GM21717 (cell line): ENCODE measurements around the gene SLC27A6.
"Not testable (repeated sequence)": the region's sequence is repeated elsewhere in the genome, so short reads cannot be mapped to it uniquely, and the experiment has no call there.

Experiments used
- ATAC-seq: cut with Tn5 transposase; IDR thresholded peaks from one replicate; pipeline ENCODE4 v1.9.1; 2021; ENCODE audit warnings: mild to moderate bottlenecking, moderate library complexity; ENCODE audit not compliant: unreplicated experiment

Gene SLC27A6, protein sequence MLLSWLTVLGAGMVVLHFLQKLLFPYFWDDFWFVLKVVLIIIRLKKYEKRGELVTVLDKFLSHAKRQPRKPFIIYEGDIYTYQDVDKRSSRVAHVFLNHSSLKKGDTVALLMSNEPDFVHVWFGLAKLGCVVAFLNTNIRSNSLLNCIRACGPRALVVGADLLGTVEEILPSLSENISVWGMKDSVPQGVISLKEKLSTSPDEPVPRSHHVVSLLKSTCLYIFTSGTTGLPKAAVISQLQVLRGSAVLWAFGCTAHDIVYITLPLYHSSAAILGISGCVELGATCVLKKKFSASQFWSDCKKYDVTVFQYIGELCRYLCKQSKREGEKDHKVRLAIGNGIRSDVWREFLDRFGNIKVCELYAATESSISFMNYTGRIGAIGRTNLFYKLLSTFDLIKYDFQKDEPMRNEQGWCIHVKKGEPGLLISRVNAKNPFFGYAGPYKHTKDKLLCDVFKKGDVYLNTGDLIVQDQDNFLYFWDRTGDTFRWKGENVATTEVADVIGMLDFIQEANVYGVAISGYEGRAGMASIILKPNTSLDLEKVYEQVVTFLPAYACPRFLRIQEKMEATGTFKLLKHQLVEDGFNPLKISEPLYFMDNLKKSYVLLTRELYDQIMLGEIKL

DNA sequence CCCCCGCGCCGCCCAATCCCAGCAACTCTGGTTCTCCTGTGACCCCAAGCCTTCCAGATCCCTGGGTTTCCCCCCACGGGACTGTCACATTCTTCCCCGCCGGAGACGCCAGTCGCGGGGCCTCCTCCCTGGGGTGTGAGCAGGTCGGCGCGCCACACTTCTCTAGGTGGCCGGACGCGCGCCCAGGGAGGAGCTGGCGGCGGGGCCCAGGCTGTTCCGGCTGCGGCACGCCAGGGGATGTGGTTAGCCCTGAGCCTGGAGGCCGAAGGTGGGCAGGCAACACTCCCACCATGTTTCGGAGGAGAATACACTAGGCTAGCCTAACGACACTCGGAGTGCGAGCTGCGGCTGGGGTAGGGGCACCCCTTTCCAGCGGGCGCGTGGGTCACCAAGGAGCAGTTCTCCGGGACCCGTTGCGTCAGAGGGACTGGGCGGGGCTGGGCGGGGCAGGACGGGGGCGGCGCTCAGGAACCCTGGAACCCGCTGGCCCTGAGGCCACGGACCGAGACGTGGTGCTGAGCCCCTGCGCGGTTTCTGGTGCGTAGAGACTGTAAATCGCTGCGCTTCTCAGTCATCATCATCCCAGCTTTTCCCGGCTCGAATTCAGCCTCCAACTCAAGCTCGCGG is at the start of gene SLC27A6:
SLC27A6 (plus strand) TSS at position 478 of the 627 bp plus-strand sequence. CDS start 650 bp downstream, outside the sequence.
- ATAC-seq = no peak

DNA sequence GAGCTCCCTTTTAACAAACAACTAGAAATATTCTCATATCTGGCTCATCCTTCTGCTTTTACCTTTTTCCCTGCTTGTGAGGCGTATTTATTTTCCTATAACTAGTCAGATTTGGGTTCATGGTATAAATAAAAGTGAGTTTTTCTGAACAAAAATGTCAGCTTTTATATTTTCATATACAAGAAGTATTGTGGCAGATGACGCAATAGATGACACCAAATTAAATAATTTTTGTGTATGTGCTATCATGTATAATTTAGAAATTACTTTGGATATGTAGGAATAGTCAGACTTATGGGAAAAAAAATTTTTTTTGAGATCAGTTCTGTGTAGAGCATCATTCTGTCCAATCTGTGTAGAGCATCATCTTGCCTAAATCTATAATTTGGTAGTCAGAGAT is 45.7 kb upstream of the SLC27A6 start:
- ATAC-seq = no peak

DNA sequence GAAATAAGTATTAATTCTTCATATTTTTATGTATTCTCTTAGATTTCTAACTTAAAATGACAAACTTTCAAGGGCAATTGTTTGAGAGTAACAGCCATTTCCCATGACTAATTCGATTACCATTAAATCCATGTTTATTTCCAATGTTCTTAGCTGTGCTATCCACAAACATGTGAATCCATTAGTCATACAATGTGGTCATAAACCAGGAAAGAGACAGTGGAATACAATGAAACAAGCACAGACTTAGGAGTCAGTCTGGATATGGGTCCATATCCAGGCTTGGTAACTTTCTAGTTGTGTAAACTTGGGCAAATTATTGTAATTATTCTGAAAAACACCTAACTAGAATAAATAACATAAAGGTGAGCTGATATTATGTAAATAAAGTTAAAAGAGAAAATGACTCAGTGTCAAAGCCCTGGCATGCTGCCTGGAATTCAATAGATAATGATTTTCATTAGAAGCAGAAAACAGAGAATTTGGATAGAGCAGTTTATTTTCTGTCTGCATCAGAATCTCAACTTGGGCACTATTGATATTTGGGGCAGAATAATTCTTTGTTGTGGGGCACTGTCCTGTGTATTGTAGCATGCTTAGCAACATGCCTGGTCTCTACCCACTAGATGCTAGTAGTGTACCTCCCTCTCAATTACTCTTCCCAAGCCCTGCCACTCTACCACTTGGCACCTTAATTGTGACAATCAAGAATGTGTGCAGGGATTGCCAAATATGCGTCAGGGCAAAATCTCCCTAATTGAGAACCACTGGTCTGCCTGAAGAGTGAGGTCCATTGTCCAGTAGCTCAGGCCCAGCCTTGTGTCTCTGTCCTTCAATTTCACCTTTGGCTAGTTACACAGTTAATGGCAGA is 44.7 kb upstream of the SLC27A6 start:
- no peak for ATAC-seq

DNA sequence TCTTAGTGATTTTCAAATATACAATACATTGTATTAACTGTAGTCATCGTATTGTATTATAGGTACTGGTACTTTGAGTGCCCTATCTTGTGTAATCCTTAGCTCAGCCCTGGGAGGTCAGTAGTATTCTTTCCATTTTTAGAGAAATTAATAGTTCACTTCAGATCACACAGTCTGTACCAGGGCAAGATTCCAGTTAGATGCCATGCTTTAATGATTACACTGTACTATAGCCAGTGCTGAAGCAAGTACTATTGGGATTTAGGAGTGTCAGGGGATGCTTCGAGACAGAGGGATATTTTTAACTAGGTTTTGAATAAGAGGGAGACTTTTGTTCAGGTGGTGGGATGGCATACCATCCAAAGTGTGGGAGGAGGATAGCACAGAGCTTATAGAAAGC is 41.0 kb upstream of the SLC27A6 start:
- ATAC-seq = no peak

DNA sequence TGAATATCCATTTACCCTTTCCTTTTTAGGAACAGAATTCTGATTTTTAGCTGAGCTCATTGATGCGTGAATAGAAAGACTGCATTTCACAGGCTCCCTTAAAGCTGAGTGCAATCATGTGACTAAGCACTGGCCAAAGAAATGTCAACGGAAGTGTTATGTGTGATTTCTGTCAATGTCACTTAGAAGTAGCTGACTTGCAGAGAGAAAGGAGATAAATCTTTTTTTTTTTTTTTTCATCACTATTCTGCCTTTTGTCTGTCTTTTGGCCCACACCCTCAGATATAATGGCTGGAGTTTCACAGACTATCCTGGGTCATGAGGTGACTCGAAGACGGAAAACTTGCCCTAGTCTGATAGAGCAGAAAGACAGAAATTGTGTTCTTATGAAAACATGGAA is 39.3 kb upstream of the SLC27A6 start:
- no peak for ATAC-seq

DNA sequence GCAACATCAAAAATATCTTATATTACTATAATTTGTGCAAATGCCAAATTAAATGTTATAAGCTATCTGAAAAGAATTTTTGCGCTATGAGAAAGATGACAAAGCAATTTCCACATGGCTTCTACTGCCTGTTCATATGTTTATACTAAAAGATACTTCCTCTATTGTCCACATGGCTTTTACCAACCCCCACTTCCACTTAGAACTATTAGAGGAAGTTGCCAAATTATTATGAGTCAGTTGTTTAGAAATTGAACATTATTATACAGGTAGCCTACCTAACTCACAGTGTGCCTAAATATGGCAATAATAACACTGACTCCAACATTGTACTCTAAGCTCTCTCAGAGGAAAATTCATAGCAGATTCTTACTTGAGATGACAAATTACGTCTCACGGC is 37.6 kb upstream of the SLC27A6 start:
- ATAC-seq = no peak

DNA sequence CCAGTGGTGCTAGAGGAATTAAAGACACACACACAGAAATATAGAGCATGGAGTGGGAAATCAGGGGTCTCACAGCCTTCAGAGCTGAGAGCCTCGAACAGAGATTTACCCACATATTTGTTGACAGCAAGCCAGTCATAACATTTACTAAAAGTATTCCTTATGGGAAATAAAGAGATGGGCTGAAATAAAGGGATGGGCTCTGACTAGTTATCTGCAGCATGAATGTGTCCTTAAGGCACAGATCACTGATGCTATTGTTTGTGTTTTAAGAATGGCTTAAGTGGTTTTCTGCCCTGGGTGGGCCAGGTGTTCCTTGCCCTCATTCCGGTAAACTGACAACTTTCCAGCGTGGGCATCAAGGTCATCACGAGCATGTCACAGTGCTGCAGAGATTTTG is 33.1 kb upstream of the SLC27A6 start:
- not testable (repeated sequence) for ATAC-seq

DNA sequence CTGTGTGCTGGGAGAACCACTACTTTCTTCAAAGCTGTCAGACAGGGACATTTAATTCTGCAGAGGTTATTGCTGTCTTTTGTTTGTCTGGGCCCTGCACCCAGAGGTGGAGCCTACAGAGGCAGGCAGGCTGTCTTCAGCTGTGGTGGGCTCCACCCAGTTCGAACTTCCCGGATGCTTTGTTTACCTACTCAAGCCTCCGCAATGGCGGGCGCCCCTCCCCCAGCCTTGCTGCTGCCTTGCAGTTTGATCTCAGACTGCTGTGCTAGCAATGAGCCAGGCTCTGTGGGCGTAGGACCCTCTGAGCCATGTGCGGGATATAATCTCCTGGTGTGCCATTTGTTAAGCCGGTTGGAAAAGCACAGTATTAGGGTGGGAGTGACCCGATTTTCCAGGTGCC is 22.2 kb upstream of the SLC27A6 start:
- not testable (repeated sequence) for ATAC-seq

DNA sequence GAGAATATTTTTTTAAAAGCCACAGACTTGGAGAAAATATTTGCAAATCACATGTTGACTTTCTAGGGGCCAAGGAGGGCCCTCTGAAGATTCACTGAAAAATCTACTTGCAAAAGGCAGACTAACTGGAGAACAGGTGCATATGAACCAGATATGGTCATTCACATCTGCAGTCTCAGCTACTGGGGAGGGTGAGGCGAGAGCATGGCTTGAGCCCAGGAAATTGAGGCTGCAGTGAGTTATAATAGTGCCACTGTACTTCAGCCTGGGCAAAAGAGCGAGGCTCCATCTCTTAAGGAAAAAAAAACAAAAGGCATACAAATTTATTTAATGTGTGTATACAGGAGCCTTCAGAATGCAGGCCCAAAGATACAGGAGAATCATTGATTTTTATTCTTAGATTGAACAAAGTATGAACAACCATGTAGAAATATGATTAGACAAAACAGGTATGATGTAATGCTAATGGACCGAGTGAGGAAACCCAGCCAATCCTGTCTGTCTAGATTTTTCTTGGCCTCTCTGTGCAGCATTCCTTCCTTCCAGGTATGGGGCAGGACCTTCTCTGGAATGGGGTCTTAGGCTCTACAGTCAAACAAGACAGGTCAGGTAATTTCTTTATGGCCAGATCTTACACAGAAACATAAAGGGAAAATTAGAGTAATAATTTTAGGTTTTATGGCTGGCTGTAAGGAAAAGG is 15.3 kb upstream of the SLC27A6 start:
- ATAC-seq = no peak

DNA sequence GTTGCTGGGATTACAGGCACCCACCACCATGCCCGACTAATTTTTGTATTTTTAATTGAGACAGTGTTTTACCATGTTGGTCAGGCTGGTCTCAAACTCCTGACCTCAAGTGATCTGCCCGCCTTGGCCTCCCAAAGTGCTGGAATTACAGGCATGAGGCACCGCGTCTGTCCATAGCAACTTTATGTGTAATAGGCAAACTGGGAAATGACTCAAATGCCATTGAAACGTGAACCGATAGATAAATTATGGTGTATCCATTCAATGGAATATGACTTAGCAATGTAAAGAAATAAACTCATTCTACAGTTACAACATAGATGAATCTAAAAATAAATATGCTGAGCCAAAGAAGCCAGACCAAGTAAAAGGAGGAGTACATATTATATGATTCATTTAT is 14.0 kb upstream of the SLC27A6 start:
- not testable (repeated sequence) for ATAC-seq

DNA sequence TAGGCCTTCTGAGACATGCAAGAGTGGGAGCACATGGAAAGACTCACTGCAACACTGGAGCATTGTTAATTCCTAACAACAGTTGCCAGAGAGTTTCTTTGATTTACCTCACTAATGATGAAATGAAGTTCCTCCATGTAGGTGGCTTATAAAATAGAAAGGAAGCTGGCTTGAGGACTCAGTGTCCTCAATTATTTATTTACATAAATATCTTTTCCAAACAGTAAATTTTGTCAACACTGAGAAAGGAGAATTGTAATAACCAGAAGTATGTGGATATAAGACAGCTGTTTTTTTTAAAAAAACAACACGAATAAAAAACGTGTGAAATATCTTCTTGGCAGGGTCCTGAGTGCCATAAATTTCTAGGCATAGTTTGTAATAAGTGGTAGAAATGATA is 9.1 kb upstream of the SLC27A6 start:
- ATAC-seq = no peak

DNA sequence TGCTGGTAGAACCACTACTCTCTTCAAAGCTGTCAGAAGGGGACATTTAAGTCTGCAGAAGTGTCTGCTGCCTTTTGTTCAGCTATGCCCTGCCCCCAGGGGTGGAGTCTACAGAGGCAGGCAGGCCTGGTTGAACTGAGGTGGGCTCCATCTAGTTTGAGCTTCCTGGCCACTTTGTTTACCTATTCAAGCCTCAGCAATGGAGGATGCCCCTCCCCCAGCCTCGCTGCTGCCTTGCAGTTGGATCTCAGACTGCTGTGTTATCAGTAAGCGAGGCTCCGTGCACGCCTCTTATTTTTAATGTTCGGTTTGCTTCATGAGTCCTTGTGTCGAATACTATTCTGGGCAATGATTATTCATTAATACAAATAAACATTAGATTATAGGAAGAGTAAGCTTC is 3.1 kb upstream of the SLC27A6 start:
- ATAC-seq = no peak

DNA sequence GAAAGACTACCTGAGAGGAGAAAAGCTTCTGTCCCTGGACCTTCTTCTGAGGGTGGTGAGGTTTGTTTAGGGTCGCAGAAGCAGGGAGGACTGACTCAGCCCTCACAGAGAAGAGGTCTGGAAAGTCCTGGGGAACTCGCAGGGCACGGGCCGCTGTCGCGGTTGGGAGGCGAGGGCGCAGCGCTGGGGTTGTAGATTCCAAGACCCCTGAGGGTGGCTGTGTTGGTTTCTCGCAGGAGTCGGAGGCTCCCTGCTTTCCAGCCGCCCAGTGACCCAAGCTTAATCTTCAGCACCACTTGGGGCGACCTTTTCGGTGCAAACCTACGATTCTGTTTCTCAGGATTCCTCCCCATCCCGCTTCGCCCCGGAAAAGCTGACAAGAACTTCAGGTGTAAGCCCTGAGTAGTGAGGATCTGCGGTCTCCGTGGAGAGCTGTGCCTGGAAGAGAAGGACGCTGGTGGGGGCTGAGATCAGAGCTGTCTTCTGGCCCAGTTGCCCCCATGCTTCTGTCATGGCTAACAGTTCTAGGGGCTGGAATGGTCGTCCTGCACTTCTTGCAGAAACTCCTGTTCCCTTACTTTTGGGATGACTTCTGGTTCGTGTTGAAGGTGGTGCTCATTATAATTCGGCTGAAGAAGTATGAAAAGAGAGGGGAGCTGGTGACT is 482 bp downstream of the SLC27A6 start:
- no peak for ATAC-seq

DNA sequence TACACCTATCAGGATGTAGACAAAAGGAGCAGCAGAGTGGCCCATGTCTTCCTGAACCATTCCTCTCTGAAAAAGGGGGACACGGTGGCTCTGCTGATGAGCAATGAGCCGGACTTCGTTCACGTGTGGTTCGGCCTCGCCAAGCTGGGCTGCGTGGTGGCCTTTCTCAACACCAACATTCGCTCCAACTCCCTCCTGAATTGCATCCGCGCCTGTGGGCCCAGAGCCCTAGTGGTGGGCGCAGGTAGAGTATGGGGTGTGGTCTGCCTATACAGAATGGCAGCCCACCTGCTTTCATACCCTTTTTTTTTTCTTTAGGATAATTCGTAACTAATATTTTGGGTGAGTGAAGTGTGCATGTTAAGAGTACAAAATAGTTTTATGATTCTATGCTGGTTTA is 1.1 kb downstream of the SLC27A6 start:
- no peak for ATAC-seq

DNA sequence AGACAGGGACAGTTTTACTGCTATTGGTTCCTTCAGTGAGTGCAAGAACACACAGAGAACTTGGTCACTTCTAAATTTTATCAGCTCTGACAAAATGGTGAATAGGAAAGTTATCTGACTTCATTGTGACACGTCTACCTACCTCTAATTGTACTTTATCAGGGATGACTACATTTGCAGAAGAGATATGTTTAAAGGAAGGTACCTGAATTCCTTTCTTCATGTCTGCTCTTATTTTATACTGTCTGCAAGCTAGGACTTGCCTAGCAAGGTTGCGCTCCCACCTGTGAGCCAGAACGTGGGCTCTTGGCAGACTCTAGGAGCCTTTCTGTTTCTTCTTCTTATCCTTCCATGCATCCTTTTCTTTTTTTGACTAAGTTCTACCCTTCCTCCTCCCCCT is 1.6 kb downstream of the SLC27A6 start:
- ATAC-seq = no peak

DNA sequence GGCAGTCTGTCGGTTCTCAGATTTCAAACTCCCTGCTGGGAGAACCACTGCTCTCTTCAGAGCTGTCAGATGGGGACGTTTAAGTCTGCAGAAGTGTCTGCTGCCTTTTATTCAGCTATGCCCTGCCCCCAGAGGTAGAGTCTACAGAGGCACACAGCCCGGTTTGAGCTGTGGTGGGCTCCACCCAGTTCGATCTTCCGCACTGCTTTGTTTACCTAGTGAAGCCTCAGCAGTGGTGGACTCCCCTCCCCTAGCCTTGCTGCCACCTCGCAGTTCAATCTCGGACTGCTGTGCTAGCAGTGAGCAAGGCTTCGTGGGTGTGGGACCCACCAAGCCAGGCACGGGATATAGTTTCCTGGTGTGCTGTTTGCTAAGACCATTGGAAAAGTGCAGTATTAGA is 8.0 kb downstream of the SLC27A6 start:
- no peak for ATAC-seq

DNA sequence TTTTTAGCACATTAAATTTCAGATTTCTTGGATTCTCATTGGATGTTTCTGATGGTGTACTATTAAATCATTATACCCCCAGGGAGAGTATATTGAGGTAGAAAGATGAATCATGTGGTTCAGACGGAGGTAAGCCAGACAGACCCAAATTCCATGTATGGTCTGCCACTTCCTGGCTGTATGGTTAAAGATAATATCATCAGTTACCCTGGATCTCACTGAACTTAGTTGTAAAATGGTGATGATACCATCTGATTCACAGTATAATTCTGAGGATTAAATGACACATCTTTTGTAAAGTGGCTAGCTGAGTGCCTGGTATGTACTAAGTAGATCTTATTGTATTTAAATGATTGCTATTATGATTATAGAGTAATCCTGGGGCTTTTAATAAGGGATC is 9.3 kb downstream of the SLC27A6 start:
- ATAC-seq = no peak

DNA sequence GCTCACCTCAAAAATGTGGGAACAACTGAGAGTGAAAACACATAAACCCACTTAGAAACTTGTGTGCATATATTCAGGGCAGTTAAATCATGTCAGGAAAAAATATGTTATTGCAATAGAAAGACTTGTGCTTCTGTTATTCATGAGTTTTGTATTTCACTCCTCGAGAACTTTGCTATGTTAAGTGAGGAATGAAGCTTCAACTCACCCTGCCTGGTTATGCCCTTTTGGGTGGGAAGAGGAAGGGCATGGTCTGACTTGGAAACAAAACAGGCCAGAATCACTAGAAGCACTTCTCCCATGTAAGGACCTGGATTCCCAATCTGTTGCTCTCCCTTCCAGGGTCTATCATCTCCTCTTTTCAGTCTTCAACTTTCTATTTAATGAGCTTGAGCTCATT is 14.5 kb downstream of the SLC27A6 start:
- no peak for ATAC-seq

DNA sequence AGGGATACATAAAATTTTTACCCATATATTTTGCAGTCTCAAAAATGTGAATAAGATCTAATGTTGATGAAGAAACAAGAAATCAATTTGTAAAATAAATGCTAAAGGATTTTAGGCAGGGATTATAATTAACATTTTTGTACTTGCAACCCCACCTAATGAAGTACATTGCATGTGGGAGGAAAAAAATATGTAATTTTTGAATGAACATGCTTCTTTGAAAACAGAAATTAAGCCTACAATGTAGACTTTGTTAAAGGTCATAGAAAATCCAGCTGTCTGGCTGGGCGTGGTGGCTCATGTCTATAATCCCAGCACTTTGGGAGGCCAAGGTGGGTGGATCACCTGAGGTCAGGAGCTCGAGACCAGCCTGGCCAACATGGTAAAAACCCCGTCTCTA is 15.6 kb downstream of the SLC27A6 start:
- no peak for ATAC-seq

DNA sequence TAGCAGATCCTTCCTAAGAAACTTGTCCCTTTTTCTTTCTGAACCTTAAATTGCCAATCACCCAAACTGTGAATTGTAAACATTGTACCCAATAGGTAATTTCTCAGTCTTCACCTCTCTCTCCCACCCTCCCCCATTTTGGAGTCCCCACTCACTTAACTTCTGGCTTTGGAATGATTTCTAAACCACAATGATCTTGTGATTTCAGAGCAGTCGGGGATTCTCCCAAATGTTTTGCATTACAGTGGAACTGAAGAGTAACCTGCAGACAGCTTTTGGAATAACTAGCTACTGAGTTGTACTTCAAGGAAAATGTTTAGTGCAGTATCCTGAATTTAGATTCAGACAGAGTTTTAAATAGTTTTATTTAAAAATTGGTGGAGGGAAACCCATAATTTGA is 19.2 kb downstream of the SLC27A6 start:
- ATAC-seq = no peak
